Stomach (tissue), 4 donors: ENCODE measurements around the gene GPR34.

Experiments
- POLR2A ChIP-seq, 4 donors: fragments of 450-650 bp; IDR thresholded peaks; one replicate each; pipeline ENCODE4 v1.6.1; 2016; ENCODE audit warnings: antibody characterized with exemption in 4 of 4, control low read depth in 2 of 4, mild to moderate bottlenecking in 1 of 4, moderate library complexity in 1 of 4
- POLR2AphosphoS5 ChIP-seq, 3 donors: sonication (generic); formaldehyde crosslinking; IDR thresholded peaks; one replicate each; pipeline ENCODE4 v1.6.1; 2016; ENCODE audit warnings: antibody characterized with exemption in 3 of 3
- TF ChIP-seq, protein P1 (sequence below), 7 experiments: fragments of 450-650 bp in 4 of 7; fragments of 200-600 bp in 3 of 7; sonication (generic) in 3 of 7; IDR thresholded peaks; one replicate each; pipeline ENCODE4 v1.5.1; 2016 to 2019; ENCODE audit warnings: antibody characterized with exemption in 7 of 7, control low read depth in 2 of 7, mild to moderate bottlenecking in 1 of 7

DNA sequence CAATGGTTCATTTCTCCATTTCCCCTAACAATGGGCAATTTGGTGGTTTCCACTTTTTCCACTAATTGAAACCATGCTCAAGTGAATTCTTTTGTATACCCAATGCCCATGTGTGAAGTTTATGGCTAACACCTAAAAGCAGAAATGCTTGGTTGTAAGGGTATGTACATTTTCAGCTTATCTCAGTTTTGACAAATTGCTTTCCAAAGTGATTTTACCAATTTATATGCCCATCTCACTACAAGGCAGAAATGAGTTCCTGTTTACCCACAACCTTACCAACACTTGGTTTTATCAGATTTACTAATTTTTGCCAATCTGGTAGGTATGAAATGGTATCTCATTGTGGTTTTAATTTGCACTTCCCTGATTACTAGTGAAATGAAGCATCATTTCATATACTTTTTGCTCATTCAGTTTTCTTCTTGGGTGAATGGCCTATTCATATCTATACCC is 14.8 kb downstream of the GPR34 start:
- TF ChIP-seq POLR2AphosphoS5 (IDR thresholded peaks at IDR 0.05): no peak
- TF ChIP-seq, protein P1, sequence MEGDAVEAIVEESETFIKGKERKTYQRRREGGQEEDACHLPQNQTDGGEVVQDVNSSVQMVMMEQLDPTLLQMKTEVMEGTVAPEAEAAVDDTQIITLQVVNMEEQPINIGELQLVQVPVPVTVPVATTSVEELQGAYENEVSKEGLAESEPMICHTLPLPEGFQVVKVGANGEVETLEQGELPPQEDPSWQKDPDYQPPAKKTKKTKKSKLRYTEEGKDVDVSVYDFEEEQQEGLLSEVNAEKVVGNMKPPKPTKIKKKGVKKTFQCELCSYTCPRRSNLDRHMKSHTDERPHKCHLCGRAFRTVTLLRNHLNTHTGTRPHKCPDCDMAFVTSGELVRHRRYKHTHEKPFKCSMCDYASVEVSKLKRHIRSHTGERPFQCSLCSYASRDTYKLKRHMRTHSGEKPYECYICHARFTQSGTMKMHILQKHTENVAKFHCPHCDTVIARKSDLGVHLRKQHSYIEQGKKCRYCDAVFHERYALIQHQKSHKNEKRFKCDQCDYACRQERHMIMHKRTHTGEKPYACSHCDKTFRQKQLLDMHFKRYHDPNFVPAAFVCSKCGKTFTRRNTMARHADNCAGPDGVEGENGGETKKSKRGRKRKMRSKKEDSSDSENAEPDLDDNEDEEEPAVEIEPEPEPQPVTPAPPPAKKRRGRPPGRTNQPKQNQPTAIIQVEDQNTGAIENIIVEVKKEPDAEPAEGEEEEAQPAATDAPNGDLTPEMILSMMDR (IDR thresholded peaks at IDR 0.05): no peak
- no peak for TF ChIP-seq POLR2A (IDR thresholded peaks at IDR 0.05)
